Muscle layer of duodenum (tissue), 2 donors: ENCODE measurements around the gene CMTM7.
"Not testable (repeated sequence)": the region's sequence is repeated elsewhere in the genome, so short reads cannot be mapped to it uniquely, and the experiment has no call there.

Source experiments
- H3K27ac ChIP-seq: one replicate; pipeline ENCODE4 v1.7.0; 2013; ENCODE audit warnings: mild to moderate bottlenecking, low read length
- H3K27me3 ChIP-seq: one replicate; pipeline ENCODE4 v1.7.0; 2013; ENCODE audit warnings: low read depth, mild to moderate bottlenecking, control low read depth, low read length
- H3K36me3 ChIP-seq, 2 donors: one replicate each; pipeline ENCODE4 v1.7.0; 2013; ENCODE audit warnings: low read length in 2 of 2, control low read depth in 1 of 2, mild to moderate bottlenecking in 1 of 2; ENCODE audit not compliant: insufficient read depth in 2 of 2, control insufficient read depth in 1 of 2
- H3K4me1 ChIP-seq, 2 donors: one replicate each; pipeline ENCODE4 v1.7.0; 2013; ENCODE audit warnings: low read length in 2 of 2, mild to moderate bottlenecking in 2 of 2, control low read depth in 1 of 2, moderate library complexity in 1 of 2; ENCODE audit not compliant: insufficient read depth in 2 of 2, control insufficient read depth in 1 of 2
- H3K4me3 ChIP-seq, 2 donors: one replicate each; pipeline ENCODE4 v1.7.0; 2013; ENCODE audit warnings: low read length in 2 of 2, low read depth in 1 of 2, mild to moderate bottlenecking in 1 of 2
- H3K9me3 ChIP-seq, 2 donors: one replicate each; pipeline ENCODE4 v1.7.0; 2013; ENCODE audit warnings: low read length in 2 of 2, control low read depth in 1 of 2, mild to moderate bottlenecking in 1 of 2; ENCODE audit not compliant: control insufficient read depth in 1 of 2
- donor health status: healthy.

The CMTM7 gene

DNA sequence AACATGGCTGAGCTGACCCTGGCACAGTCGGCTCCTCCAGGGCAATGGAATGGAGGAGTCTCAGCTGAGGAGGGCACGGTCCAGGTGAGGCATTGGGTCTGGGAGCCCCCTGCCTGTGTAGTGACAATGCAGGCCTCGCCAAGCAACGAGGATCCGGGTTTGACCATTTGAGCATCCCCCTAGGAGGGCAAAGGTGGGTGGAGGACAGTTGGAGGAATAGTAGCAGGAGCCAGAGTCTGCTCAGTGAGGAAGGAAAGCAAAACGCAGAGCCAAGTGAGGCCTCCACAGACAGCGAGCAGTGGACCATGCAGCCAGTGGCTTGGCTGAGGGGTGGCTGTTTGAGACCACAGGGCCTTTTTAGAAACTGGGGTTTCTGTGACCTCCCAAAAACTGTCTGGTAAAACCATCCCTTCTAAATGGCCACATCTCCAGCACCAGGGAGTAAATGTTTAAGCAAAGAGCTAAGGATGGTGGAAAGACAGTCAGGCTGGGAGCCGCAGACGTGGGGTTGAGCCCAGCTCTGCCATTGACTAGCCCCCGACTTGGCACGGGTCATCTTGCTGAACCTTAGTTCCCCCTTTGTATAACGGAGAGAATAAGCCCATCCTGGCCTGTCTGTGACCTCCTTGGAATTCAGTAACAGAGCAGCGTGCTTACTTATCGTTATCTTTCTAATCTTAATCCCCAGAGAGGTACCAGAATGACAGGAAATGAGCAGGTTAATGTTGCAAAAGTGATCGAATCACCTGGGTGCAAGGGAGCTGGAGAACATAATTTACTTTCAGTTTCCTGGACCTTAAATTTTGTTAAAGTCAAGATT, 64.2 kb downstream of the CMTM7 start:
- Histone ChIP-seq H3K27ac (no peak overlapping the region), H3K4me1 (peaks cover 0 to 17% of the 10 kb centered on the region in 2 donors), H3K27me3 (no peaks in the 10 kb centered on the region)

GRCh38 chr3:32456429-32457130, 64.9 kb downstream of the CMTM7 start:
- H3K4me3 ChIP-seq, result no peak overlapping the region
- H3K9me3 ChIP-seq, result no peaks in the 10 kb centered on the region
- H3K27me3 ChIP-seq, result no peaks in the 10 kb centered on the region
- H3K4me1 ChIP-seq, result peaks cover 0 to 17% of the 10 kb centered on the region in 2 donors
- no peaks in the 10 kb centered on the region for H3K36me3 ChIP-seq
- H3K27ac ChIP-seq, result no peak overlapping the region

More for the DNA sequence above, 64.2 kb downstream of the CMTM7 start:
- Histone ChIP-seq H3K9me3 (no peaks in the 10 kb centered on the region), H3K36me3 (no peaks in the 10 kb centered on the region), H3K4me3 (no peak overlapping the region)

DNA sequence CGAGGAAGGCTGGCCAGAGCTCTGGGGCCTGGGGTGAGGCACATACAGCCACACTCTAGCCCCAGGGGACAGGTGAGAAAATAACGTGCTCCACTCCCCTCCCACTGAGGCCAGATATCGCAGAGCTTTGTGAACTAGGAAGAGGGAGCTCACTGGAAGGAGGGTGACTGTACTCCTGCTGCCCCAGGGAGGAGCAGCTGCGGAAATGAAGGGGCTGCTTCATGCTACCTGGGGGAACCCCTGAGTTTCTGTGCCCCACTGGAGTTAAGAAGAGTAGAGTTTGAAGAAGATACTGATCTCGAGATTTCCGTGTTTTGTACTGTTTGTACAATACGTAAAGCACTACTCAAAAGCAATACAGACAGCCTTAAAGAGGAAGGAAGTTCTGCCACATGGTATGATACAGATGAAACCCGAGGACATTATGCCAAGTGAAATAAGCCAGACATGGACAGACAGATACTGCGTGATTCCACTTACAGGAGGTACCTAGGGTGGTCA, 66.4 kb downstream of the CMTM7 start:
- no peaks in the 10 kb centered on the region for H3K27me3 ChIP-seq
- H3K4me3 ChIP-seq, result no peak overlapping the region
- H3K36me3 ChIP-seq, result no peaks in the 10 kb centered on the region
- peaks cover 0 to 17% of the 10 kb centered on the region in 2 donors for H3K4me1 ChIP-seq
- H3K9me3 ChIP-seq, result no peaks in the 10 kb centered on the region
- H3K27ac ChIP-seq, result no peak overlapping the region

GRCh38 chr3:32459450-32459849, 67.8 kb downstream of the CMTM7 start:
- no peak overlapping the region for H3K4me3 ChIP-seq
- no peak overlapping the region for H3K27ac ChIP-seq
- no peaks in the 10 kb centered on the region for H3K36me3 ChIP-seq
- peaks cover 0 to 12% of the 10 kb centered on the region in 2 donors for H3K4me1 ChIP-seq
- no peaks in the 10 kb centered on the region for H3K9me3 ChIP-seq
- no peaks in the 10 kb centered on the region for H3K27me3 ChIP-seq

GRCh38 chr3:32460031-32460749, 68.5 kb downstream of the CMTM7 start:
- no peak overlapping the region for H3K4me3 ChIP-seq
- peaks cover 0 to 5% of the 10 kb centered on the region in 2 donors for H3K4me1 ChIP-seq
- no peaks in the 10 kb centered on the region for H3K9me3 ChIP-seq
- no peak overlapping the region for H3K27ac ChIP-seq
- no peaks in the 10 kb centered on the region for H3K27me3 ChIP-seq
- H3K36me3 ChIP-seq, result no peaks in the 10 kb centered on the region

DNA sequence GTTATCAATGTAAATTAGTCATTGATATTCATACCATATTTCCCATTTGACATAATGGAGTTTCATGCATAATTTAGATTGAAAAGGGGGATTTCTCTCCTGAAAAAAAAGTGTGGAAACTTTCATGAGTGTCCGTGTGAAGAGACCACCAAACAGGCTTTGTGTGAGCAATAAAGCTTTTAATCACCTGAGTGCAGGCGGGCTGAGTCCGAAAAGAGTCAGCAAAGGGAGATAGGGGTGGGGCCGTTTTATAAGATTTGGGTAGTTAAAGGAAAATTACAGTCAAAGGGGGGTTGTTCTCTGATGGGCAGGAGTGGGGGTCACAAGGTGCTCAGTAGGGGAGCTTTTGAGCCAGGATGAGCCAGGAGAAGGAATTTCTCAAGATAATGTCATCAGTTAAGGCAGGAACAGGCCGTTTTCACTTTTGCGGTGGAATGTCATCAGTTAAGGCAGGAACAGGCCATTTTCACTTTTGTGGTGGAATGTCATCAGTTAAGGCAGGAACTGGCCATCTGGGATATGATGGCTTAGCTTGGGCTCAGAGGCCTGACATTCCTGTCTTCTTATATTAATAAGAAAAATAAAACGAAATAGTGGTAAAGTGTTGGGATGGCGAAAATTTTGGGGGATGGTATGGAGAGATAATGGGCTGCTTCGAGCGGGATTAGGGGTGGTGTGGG, 69.3 kb downstream of the CMTM7 start:
- H3K36me3 ChIP-seq, H3K27ac ChIP-seq, H3K27me3 ChIP-seq, H3K4me1 ChIP-seq, H3K4me3 ChIP-seq, H3K9me3 ChIP-seq: not testable (repeated sequence)

- not testable (repeated sequence) for H3K27me3 ChIP-seq, H3K36me3 ChIP-seq, H3K4me1 ChIP-seq, H3K4me3 ChIP-seq, H3K9me3 ChIP-seq, H3K27ac ChIP-seq
These were observed 70.7 kb downstream of the CMTM7 start for GRCh38 chr3:32462191-32462986.

- H3K36me3 ChIP-seq, H3K27me3 ChIP-seq, H3K4me1 ChIP-seq, H3K9me3 ChIP-seq, H3K4me3 ChIP-seq, H3K27ac ChIP-seq: not testable (repeated sequence)
These were observed 71.8 kb downstream of the CMTM7 start for GRCh38 chr3:32463415-32463814.

- H3K27me3 ChIP-seq, H3K4me1 ChIP-seq, H3K27ac ChIP-seq, H3K4me3 ChIP-seq, H3K36me3 ChIP-seq, H3K9me3 ChIP-seq: not testable (repeated sequence)
These were observed 73.1 kb downstream of the CMTM7 start for GRCh38 chr3:32464726-32465125.

DNA sequence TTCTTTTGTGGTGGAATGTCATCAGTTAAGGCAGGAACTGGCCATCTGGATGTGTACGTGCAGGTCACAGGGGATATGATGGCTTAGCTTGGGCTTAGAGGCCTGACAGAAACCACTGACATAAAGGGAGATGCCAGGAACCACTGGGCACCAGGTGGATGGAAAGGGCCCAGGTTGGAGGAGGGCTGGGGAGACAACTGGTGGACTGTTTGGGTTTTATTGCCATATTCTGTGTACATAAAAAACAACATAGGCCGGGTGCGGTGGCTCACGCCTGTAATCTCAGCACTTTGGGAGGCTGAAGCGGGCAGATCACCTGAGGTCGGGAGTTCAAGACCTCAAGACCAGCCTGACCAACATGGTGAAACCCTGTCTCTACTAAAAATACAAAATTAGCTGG, 75.2 kb downstream of the CMTM7 start:
- H3K27ac ChIP-seq, H3K9me3 ChIP-seq, H3K4me3 ChIP-seq, H3K36me3 ChIP-seq, H3K4me1 ChIP-seq, H3K27me3 ChIP-seq: not testable (repeated sequence)
